HEK293 (cell line): ENCODE results near the gene RASGRP1.

ENCODE experiments used
- CTCF ChIP-seq: fragments of 450-650 bp; formaldehyde crosslinking; IDR thresholded peaks from 2 replicates; pipeline ENCODE4 v1.5.1; 2016; ENCODE audit warnings: missing biosample characterization, missing genetic modification characterization
- WT1 ChIP-seq: fragments of 450-650 bp; formaldehyde crosslinking; IDR thresholded peaks from 2 replicates; pipeline ENCODE4 v1.5.1; 2016; ENCODE audit warnings: missing biosample characterization, missing genetic modification characterization

GRCh38 chr15:38533926-38534325 is 30.7 kb downstream of the RASGRP1 start:
- TF ChIP-seq CTCF: no peak
- no peak for TF ChIP-seq WT1
